ENCODE measurements around the gene TRIM65.

Gene TRIM65, protein sequence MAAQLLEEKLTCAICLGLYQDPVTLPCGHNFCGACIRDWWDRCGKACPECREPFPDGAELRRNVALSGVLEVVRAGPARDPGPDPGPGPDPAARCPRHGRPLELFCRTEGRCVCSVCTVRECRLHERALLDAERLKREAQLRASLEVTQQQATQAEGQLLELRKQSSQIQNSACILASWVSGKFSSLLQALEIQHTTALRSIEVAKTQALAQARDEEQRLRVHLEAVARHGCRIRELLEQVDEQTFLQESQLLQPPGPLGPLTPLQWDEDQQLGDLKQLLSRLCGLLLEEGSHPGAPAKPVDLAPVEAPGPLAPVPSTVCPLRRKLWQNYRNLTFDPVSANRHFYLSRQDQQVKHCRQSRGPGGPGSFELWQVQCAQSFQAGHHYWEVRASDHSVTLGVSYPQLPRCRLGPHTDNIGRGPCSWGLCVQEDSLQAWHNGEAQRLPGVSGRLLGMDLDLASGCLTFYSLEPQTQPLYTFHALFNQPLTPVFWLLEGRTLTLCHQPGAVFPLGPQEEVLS

DNA sequence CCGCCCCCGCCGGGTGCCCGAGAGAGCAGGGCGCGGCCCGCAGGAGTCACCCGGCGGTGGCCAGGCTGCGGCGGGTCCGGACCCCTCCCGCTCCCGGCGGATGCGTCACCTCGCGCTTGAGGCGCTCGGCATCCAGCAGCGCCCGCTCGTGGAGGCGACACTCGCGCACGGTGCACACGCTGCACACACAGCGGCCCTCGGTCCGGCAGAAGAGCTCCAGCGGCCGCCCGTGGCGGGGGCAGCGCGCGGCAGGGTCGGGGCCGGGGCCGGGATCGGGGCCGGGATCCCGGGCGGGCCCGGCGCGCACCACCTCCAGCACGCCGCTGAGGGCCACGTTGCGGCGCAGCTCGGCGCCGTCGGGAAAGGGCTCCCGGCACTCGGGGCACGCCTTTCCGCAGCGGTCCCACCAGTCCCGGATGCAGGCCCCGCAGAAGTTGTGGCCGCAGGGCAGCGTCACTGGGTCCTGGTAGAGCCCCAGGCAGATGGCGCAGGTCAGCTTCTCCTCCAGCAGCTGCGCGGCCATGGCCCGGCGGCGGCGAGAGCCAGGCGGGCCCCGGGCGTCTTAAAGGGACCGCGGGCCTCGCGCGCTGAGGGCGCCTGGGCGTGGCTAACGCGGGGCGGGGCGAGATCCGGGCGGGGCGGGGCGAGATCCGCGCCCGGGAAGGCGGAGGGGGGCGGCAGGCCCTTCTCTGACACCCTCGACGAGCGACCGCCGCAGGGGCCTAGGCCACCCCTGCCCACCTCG is at the start of gene TRIM65:
Gene TRIM65, minus strand, starts transcription at position 537 of the 745 bp plus-strand sequence. Its CDS starts 14 bp downstream, at position 523.
- Histone ChIP-seq H3K9me3 (ENCODE audit: control insufficient read depth, low read length) (no peaks in the 10 kb centered on the region), H3K36me3 (ENCODE audit: control insufficient read depth, insufficient read depth, low read length, severe bottlenecking) (peaks cover 34% of the 10 kb centered on the region), H3K4me3 (ENCODE audit: low read length) (peak within 1 kb of the TSS; percentile 85), H3K9ac (ENCODE audit: low read length) (peak within 1 kb of the TSS; percentile 93), H3K4me1 (ENCODE audit: control insufficient read depth, insufficient read depth, low read length) (peaks cover 30% of the 10 kb centered on the region), H3K27me3 (replicated peaks; ENCODE audit: control insufficient read depth, insufficient read depth, low read length) (no peaks in the 10 kb centered on the region)
- DNase-seq (ENCODE audit: low read depth) = peak; percentile 93

DNA sequence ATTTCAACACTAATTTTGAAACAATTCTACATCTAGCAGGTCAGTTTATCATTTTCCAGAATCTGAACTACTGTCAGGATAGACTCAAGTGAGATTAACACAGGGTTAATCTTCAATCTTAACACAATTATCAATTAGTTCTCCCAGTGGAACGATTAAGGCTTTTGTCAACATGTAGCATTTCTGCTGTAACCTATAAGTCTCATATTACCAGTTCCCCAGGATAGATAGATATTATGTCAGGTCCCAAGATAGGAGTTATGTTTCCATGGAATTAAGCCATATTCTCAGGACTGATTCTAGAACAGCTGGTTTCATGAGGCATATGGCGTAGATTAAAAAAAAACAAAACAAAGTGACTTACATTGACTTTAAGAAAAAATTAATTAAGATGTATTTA is 48.5 kb upstream of the TRIM65 start:
- Histone ChIP-seq H3K9me3 (ENCODE audit: control insufficient read depth, low read length) (no peaks in the 10 kb centered on the region), H3K27me3 (replicated peaks; ENCODE audit: control insufficient read depth, insufficient read depth, low read length) (no peaks in the 10 kb centered on the region), H3K4me1 (ENCODE audit: control insufficient read depth, insufficient read depth, low read length) (peaks cover 22% of the 10 kb centered on the region), H3K4me3 (ENCODE audit: low read length) (no peak overlapping the region), H3K9ac (ENCODE audit: low read length) (peak overlapping the region; percentile 9), H3K36me3 (ENCODE audit: control insufficient read depth, insufficient read depth, low read length, severe bottlenecking) (peaks cover 77% of the 10 kb centered on the region)
- no peak for DNase-seq (ENCODE audit: low read depth)

DNA sequence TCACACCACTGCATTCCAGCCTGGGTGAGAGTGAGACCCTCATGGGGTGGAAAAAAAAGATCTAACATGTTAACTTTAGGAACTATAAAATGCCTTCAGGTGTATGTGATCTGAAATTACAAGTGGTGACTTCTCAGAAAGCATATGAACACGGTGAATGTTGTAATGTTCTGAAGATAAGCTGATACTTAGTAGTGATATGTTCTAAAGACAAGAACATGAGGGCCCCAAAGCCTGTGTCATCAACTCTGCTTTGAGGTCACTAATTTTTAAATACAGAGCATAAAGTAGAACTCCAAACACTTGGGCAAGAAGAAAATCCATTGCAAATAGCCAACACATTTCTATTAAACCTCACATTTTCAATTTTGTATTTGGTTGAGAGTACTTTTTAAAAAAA is 46.7 kb upstream of the TRIM65 start:
- Histone ChIP-seq H3K9me3 (ENCODE audit: control insufficient read depth, low read length) (no peaks in the 10 kb centered on the region), H3K4me3 (ENCODE audit: low read length) (no peak overlapping the region), H3K27me3 (replicated peaks; ENCODE audit: control insufficient read depth, insufficient read depth, low read length) (no peaks in the 10 kb centered on the region), H3K9ac (ENCODE audit: low read length) (no peak overlapping the region), H3K4me1 (ENCODE audit: control insufficient read depth, insufficient read depth, low read length) (peaks cover 22% of the 10 kb centered on the region), H3K36me3 (ENCODE audit: control insufficient read depth, insufficient read depth, low read length, severe bottlenecking) (peaks cover 60% of the 10 kb centered on the region)
- DNase-seq (ENCODE audit: low read depth) = no peak

DNA sequence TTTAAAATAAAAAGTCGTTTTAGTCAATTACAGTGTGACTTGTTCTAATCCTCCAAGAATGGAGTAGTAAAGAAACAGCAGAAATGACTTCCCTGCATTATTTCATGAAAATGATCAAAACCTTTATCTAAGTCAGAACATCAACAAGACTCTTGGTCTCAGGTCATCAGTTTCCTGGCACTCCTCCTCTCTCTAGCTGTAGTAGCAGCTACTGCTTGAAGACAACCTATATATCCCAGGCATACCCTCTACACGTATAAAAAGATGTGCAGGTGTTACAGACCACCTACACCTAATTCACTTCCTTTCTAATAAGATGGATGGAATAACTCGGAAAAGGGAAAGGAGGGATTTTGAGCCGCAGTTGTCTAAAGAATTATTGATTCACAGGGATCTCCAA is 45.7 kb upstream of the TRIM65 start:
- no peak overlapping the region for H3K9ac ChIP-seq (ENCODE audit: low read length)
- H3K4me3 ChIP-seq (ENCODE audit: low read length) = no peak overlapping the region
- no peaks in the 10 kb centered on the region for H3K9me3 ChIP-seq (ENCODE audit: control insufficient read depth, low read length)
- H3K27me3 ChIP-seq (replicated peaks; ENCODE audit: control insufficient read depth, insufficient read depth, low read length) = no peaks in the 10 kb centered on the region
- peaks cover 50% of the 10 kb centered on the region for H3K36me3 ChIP-seq (ENCODE audit: control insufficient read depth, insufficient read depth, low read length, severe bottlenecking)
- DNase-seq (ENCODE audit: low read depth) = no peak
- H3K4me1 ChIP-seq (ENCODE audit: control insufficient read depth, insufficient read depth, low read length) = peaks cover 22% of the 10 kb centered on the region

DNA sequence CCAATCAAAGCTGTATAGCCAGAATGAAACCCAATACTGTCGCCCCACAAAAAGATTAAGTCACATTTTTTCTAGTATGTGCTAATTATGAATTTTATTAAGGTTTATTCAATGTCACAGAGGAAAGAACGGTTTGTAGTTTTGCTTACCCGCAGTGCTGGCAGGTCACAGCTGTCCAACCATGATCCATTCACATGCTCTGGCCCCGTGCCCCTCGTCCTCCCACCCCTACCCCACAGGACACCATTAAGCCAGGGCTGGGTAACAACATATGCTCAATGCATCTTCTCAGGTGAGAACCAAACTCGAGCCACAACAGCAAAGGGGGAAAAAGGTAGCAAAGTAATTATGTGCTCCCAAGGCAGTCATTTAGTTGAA is 44.7 kb upstream of the TRIM65 start:
- Histone ChIP-seq H3K9ac (ENCODE audit: low read length) (peak overlapping the region; percentile 86), H3K36me3 (ENCODE audit: control insufficient read depth, insufficient read depth, low read length, severe bottlenecking) (peaks cover 40% of the 10 kb centered on the region), H3K4me3 (ENCODE audit: low read length) (peak overlapping the region; percentile 85), H3K27me3 (replicated peaks; ENCODE audit: control insufficient read depth, insufficient read depth, low read length) (no peaks in the 10 kb centered on the region), H3K9me3 (ENCODE audit: control insufficient read depth, low read length) (no peaks in the 10 kb centered on the region), H3K4me1 (ENCODE audit: control insufficient read depth, insufficient read depth, low read length) (peaks cover 17% of the 10 kb centered on the region)
- no peak for DNase-seq (ENCODE audit: low read depth)

DNA sequence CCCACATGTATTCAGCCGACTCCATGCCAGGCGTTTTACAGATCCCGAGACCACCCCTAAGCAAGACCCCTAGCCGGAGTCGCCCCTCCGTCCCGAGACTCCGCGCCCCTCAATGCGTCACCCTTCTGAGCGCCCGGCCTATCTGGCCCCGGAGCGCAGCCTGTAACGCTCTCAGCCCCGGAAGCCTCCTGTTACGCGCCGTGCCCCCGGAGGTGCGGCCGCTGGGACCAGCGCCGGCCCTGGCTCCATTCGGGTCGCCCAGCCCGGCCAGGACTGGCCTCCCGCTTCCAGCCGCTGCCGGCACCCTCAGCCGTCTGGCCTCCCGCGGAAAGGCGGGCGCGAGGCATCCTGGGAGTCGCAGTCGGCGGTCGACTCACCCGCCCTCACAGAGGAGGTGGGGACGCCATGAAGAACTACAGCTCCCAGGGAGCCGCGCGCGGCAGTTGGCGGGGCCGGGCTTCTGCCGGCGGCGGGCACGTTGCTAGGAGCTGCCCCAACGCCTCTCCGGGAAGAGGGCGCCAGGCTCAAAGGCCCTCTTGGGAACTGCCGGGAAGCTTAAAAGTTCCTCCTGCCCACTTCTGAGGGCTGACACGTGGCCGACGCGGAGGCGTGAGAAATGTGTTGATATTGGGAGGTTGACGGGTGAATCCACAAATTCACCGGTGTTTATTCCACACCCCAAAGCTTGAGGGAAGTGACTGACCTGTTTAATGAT is 44.1 kb upstream of the TRIM65 start, which contains the start of gene FBF1:
Gene FBF1, minus strand, starts transcription at position 316 of the 715 bp plus-strand sequence. CDS start 2,893 bp downstream, outside the sequence.
- H3K9ac ChIP-seq (ENCODE audit: low read length) = peak within 1 kb of the TSS; percentile 86
- H3K4me3 ChIP-seq (ENCODE audit: low read length) = peak within 1 kb of the TSS; percentile 85
- peaks cover 35% of the 10 kb centered on the region for H3K36me3 ChIP-seq (ENCODE audit: control insufficient read depth, insufficient read depth, low read length, severe bottlenecking)
- H3K4me1 ChIP-seq (ENCODE audit: control insufficient read depth, insufficient read depth, low read length) = peaks cover 12% of the 10 kb centered on the region
- peak; percentile 98 for DNase-seq (ENCODE audit: low read depth)
- no peaks in the 10 kb centered on the region for H3K27me3 ChIP-seq (replicated peaks; ENCODE audit: control insufficient read depth, insufficient read depth, low read length)
- no peaks in the 10 kb centered on the region for H3K9me3 ChIP-seq (ENCODE audit: control insufficient read depth, low read length)

DNA sequence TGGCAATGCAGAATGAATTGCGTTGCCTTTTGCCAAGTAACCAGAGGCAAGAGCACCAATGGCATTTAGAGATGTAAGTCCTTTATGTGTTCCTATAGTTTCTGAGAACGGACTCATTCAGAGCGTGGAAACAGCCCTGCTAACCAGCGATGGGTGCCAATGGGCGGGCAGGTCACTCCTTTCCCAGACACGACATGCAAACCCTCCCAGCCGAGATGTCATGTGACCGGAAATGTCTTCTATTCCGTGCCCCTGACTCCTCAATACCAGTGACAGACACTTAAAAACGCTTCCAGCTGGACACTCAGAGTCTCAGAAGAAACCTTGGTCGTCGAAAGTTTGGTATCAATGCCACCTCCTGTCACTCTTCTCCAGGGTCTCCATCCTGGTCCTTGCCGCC is 40.9 kb upstream of the TRIM65 start:
- H3K36me3 ChIP-seq (ENCODE audit: control insufficient read depth, insufficient read depth, low read length, severe bottlenecking) = peaks cover 3% of the 10 kb centered on the region
- H3K4me3 ChIP-seq (ENCODE audit: low read length) = no peak overlapping the region
- no peak for DNase-seq (ENCODE audit: low read depth)
- H3K4me1 ChIP-seq (ENCODE audit: control insufficient read depth, insufficient read depth, low read length) = peaks cover 12% of the 10 kb centered on the region
- H3K9ac ChIP-seq (ENCODE audit: low read length) = no peak overlapping the region
- no peaks in the 10 kb centered on the region for H3K9me3 ChIP-seq (ENCODE audit: control insufficient read depth, low read length)
- no peaks in the 10 kb centered on the region for H3K27me3 ChIP-seq (replicated peaks; ENCODE audit: control insufficient read depth, insufficient read depth, low read length)

DNA sequence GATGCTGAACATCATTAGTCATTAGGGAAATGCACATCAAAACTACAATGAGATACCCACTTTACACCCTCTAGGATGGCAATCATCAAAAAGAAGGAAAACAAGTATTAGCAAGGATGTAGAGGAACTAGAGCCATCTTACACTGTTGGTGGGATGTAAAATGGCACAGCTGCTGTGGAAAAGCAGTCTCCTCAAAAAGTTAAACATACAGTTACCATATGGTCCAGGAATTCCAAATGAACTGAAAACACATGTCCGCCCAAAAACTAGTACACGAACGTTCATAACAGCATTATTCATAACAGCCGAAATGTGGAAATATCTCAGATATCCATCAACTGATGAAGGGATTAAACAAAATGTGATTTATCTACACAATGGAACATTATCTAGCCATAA is 37.1 kb upstream of the TRIM65 start:
- no peak overlapping the region for H3K9ac ChIP-seq (ENCODE audit: low read length)
- no peak overlapping the region for H3K4me3 ChIP-seq (ENCODE audit: low read length)
- no peaks in the 10 kb centered on the region for H3K9me3 ChIP-seq (ENCODE audit: control insufficient read depth, low read length)
- H3K4me1 ChIP-seq (ENCODE audit: control insufficient read depth, insufficient read depth, low read length) = no peaks in the 10 kb centered on the region
- no peak for DNase-seq (ENCODE audit: low read depth)
- H3K36me3 ChIP-seq (ENCODE audit: control insufficient read depth, insufficient read depth, low read length, severe bottlenecking) = no peaks in the 10 kb centered on the region
- no peaks in the 10 kb centered on the region for H3K27me3 ChIP-seq (replicated peaks; ENCODE audit: control insufficient read depth, insufficient read depth, low read length)

DNA sequence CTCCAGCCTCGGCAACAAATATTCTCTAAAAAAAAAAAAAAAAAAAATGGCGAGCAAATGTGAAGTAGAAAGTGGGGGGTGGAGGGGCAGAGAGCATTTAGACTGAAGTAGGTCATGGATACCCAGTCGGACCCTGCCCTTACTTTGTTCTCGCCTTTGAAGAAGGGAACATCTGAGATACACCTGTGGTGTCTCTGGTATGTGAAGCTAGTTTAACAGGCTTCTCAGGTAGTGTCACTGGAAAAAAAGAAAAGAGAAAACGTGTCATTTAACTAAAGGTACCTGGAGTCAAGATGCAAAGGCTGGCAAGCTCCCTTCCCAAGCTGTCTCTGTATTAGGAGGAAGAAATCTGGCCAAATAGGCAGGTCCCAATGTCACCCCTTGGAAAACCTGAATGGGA is 36.1 kb upstream of the TRIM65 start:
- Histone ChIP-seq H3K4me1 (ENCODE audit: control insufficient read depth, insufficient read depth, low read length) (no peaks in the 10 kb centered on the region), H3K9ac (ENCODE audit: low read length) (no peak overlapping the region), H3K9me3 (ENCODE audit: control insufficient read depth, low read length) (no peaks in the 10 kb centered on the region), H3K36me3 (ENCODE audit: control insufficient read depth, insufficient read depth, low read length, severe bottlenecking) (no peaks in the 10 kb centered on the region), H3K4me3 (ENCODE audit: low read length) (no peak overlapping the region), H3K27me3 (replicated peaks; ENCODE audit: control insufficient read depth, insufficient read depth, low read length) (no peaks in the 10 kb centered on the region)
- DNase-seq (ENCODE audit: low read depth) = no peak

DNA sequence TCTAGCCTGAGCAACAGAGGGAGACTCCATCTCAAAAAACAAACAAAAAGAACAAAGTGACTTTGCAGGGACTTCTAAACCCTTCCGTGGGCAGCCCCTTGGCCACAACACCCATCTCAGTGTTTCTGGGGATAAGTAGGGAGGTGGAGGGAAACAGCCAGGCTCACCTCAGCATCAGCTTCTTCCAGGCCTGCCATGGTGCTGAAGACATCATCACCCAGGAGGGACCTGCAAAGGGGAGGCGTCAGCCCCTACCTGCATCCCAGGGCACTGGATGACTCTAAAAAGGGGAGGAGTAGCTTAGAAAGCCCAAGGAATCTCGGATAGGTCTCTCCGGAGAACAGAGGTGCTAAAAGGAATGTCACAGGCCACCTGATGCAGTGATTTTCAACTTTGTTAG is 34.3 kb upstream of the TRIM65 start:
- H3K27me3 ChIP-seq (replicated peaks; ENCODE audit: control insufficient read depth, insufficient read depth, low read length) = no peaks in the 10 kb centered on the region

More for the DNA sequence above, 34.3 kb upstream of the TRIM65 start:
- peaks cover 5% of the 10 kb centered on the region for H3K36me3 ChIP-seq (ENCODE audit: control insufficient read depth, insufficient read depth, low read length, severe bottlenecking)
- H3K4me3 ChIP-seq (ENCODE audit: low read length) = no peak overlapping the region
- no peaks in the 10 kb centered on the region for H3K4me1 ChIP-seq (ENCODE audit: control insufficient read depth, insufficient read depth, low read length)
- DNase-seq (ENCODE audit: low read depth) = no peak
- no peaks in the 10 kb centered on the region for H3K9me3 ChIP-seq (ENCODE audit: control insufficient read depth, low read length)
- H3K9ac ChIP-seq (ENCODE audit: low read length) = no peak overlapping the region

Data from adipocyte (in vitro differentiated cells).